Retinal pigment epithelial cell (primary cell): ENCODE data around the gene MX1.

ENCODE experiments used
- DNase-seq: peaks from one replicate; pipeline ENCODE4 v3.0.0-alpha.2; 2010; ENCODE audit warnings: low read depth
- H3K4me3 ChIP-seq: 2 replicates; pipeline ENCODE4 v1.5.1; 2011; ENCODE audit warnings: mild to moderate bottlenecking, low read length, control low read depth, moderate library complexity
- CTCF ChIP-seq: conservative IDR thresholded peaks from 2 replicates; pipeline ENCODE4 v1.5.1; 2011; ENCODE audit warnings: low read depth, low read length, control low read depth, inconsistent platforms

MX1 gene

GRCh38 chr21:41427556-41427955, 1.5 kb downstream of the MX1 start:
- H3K4me3 ChIP-seq = no peak overlapping the region
- no peak for TF ChIP-seq CTCF
- no peak for DNase-seq

GRCh38 chr21:41428311-41428710, 2.3 kb downstream of the MX1 start:
- no peak for DNase-seq
- TF ChIP-seq CTCF = no peak

GRCh38 chr21:41428847-41429246, 2.8 kb downstream of the MX1 start:
- DNase-seq = no peak
- H3K4me3 ChIP-seq = no peak overlapping the region
- no peak for TF ChIP-seq CTCF

More at GRCh38 chr21:41428311-41428710, 2.3 kb downstream of the MX1 start:
- no peak overlapping the region for H3K4me3 ChIP-seq

GRCh38 chr21:41429305-41429704, 3.3 kb downstream of the MX1 start:
- no peak overlapping the region for H3K4me3 ChIP-seq
- DNase-seq = no peak
- no peak for TF ChIP-seq CTCF

- DNase-seq = no peak
- no peak overlapping the region for H3K4me3 ChIP-seq
- no peak for TF ChIP-seq CTCF
Measured at GRCh38 chr21:41429925-41430491, 4.0 kb downstream of the MX1 start.

- DNase-seq = no peak
- no peak overlapping the region for H3K4me3 ChIP-seq
- no peak for TF ChIP-seq CTCF
Measured at GRCh38 chr21:41431788-41432548, 5.9 kb downstream of the MX1 start.
